ENCODE data around the gene FLG. TPM values are rescaled to one million over a fixed set of nuclear protein-coding genes. Genes with fewer than 3 reads are reported as not detected.
"Not testable (repeated sequence)": the region's sequence is repeated elsewhere in the genome, so short reads cannot be mapped to it uniquely, and the experiment has no call there.

The FLG gene
- total RNA-seq, 1 donor from 2014 or later, result 1.5 TPM

- no peak for TF ChIP-seq CTCF (IDR thresholded peaks at IDR 0.05)
- TF ChIP-seq POLR2AphosphoS5 (IDR thresholded peaks at IDR 0.05; ENCODE audit: insufficient read depth in 1 of 2, low read depth in 1 of 2), result no peak
- TF ChIP-seq POLR2A (IDR thresholded peaks at IDR 0.05), result no peak
- no peaks in the 10 kb centered on the region for H3K9me3 ChIP-seq
- H3K27ac ChIP-seq, result no peak overlapping the region
- no peaks in the 10 kb centered on the region for H3K36me3 ChIP-seq
- H3K4me1 ChIP-seq, result no peaks in the 10 kb centered on the region
- intact Hi-C loops (cut with DNase I), result no loop called here
- DNase-seq (ENCODE audit: extremely low spot score in 2 of 2), result no peak
- H3K27me3 ChIP-seq, result no peaks in the 10 kb centered on the region
- no peak overlapping the region for H3K4me3 ChIP-seq
Measured at GRCh38 chr1:152343006-152343405, 18.0 kb upstream of the FLG start.

GRCh38 chr1:152335399-152335798 lies 10.4 kb upstream of the FLG start:
- Histone ChIP-seq H3K27me3 (no peaks in the 10 kb centered on the region), H3K4me3 (no peak overlapping the region), H3K27ac (no peak overlapping the region), H3K4me1 (no peaks in the 10 kb centered on the region), H3K9me3 (no peaks in the 10 kb centered on the region), H3K36me3 (no peaks in the 10 kb centered on the region)
- intact Hi-C loops (cut with DNase I), result no loop called here
- TF ChIP-seq CTCF (IDR thresholded peaks at IDR 0.05) (no peak), POLR2AphosphoS5 (IDR thresholded peaks at IDR 0.05; ENCODE audit: insufficient read depth in 1 of 2, low read depth in 1 of 2) (no peak), POLR2A (IDR thresholded peaks at IDR 0.05) (no peak)
- DNase-seq (ENCODE audit: extremely low spot score in 2 of 2), result no peak

- H3K9me3 ChIP-seq, result no peaks in the 10 kb centered on the region
- no peak for DNase-seq (ENCODE audit: extremely low spot score in 2 of 2)
- intact Hi-C loops (cut with DNase I), result no loop called here
- H3K4me1 ChIP-seq, result no peaks in the 10 kb centered on the region
- no peak overlapping the region for H3K27ac ChIP-seq
- no peaks in the 10 kb centered on the region for H3K27me3 ChIP-seq
- no peaks in the 10 kb centered on the region for H3K36me3 ChIP-seq
- no peak overlapping the region for H3K4me3 ChIP-seq
- TF ChIP-seq POLR2AphosphoS5 (IDR thresholded peaks at IDR 0.05; ENCODE audit: insufficient read depth in 1 of 2, low read depth in 1 of 2) (no peak), CTCF (IDR thresholded peaks at IDR 0.05) (no peak), POLR2A (IDR thresholded peaks at IDR 0.05) (no peak)
Measured at GRCh38 chr1:152328801-152329391, 3.9 kb upstream of the FLG start.

- DNase-seq (ENCODE audit: extremely low spot score in 2 of 2), result no peak
- intact Hi-C loops (cut with DNase I), result no loop called here
- H3K4me1 ChIP-seq, result no peaks in the 10 kb centered on the region
- no peak overlapping the region for H3K4me3 ChIP-seq
- no peaks in the 10 kb centered on the region for H3K27me3 ChIP-seq
- no peaks in the 10 kb centered on the region for H3K9me3 ChIP-seq
- H3K36me3 ChIP-seq, result no peaks in the 10 kb centered on the region
- no peak overlapping the region for H3K27ac ChIP-seq
- TF ChIP-seq POLR2AphosphoS5 (IDR thresholded peaks at IDR 0.05; ENCODE audit: insufficient read depth in 1 of 2, low read depth in 1 of 2), result no peak
- no peak for TF ChIP-seq CTCF (IDR thresholded peaks at IDR 0.05)
- no peak for TF ChIP-seq POLR2A (IDR thresholded peaks at IDR 0.05)
Measured at GRCh38 chr1:152313970-152314369, 11.1 kb downstream of the FLG start.

- no peak for TF ChIP-seq POLR2A (IDR thresholded peaks at IDR 0.05)
- no peak for TF ChIP-seq CTCF (IDR thresholded peaks at IDR 0.05)
- TF ChIP-seq POLR2AphosphoS5 (IDR thresholded peaks at IDR 0.05; ENCODE audit: insufficient read depth in 1 of 2, low read depth in 1 of 2), result no peak
- Histone ChIP-seq H3K9me3 (no peaks in the 10 kb centered on the region), H3K27ac (no peak overlapping the region), H3K4me1 (no peaks in the 10 kb centered on the region), H3K36me3 (peaks cover 0 to 4% of the 10 kb centered on the region in 2 donors), H3K27me3 (no peaks in the 10 kb centered on the region), H3K4me3 (no peak overlapping the region)
- no peak for DNase-seq (ENCODE audit: extremely low spot score in 2 of 2)
- intact Hi-C loops (cut with DNase I), result no loop called here
Measured at GRCh38 chr1:152313319-152313801, 11.7 kb downstream of the FLG start.

GRCh38 chr1:152312169-152312568 lies 12.9 kb downstream of the FLG start:
- intact Hi-C loops (cut with DNase I); H3K27ac ChIP-seq; H3K4me3 ChIP-seq; H3K9me3 ChIP-seq; H3K36me3 ChIP-seq; H3K27me3 ChIP-seq; H3K4me1 ChIP-seq; DNase-seq (ENCODE audit: extremely low spot score in 2 of 2): not testable (repeated sequence)

All from vagina (tissue), 2 donors.